RPMI7951 (cell line): ENCODE results near the gene ZFP36L2. TPM values are rescaled to one million over a fixed set of nuclear protein-coding genes. Genes with fewer than 3 reads are reported as not detected.

ENCODE experiments used
- DNase-seq: peaks from one replicate; pipeline ENCODE4 v3.0.0-alpha.2; 2012; ENCODE audit warnings: low read depth
- total RNA-seq: library from RNA; depleted of rRNA; stranded (reverse); fragments of >200 nt; shearing (Covaris generic); gene quantifications from 2 replicates; pipeline ENCODE4 v1.2.3, GENCODE V29; 2014

Gene ZFP36L2
- total RNA-seq, 1 experiment from 2014 or later, result 9.1 TPM

- no peak for DNase-seq
These were observed 22.2 kb upstream of the ZFP36L2 start for GRCh38 chr2:43248621-43249020.

GRCh38 chr2:43246641-43247040 is 20.2 kb upstream of the ZFP36L2 start:
- no peak for DNase-seq

GRCh38 chr2:43241558-43241957 is 15.2 kb upstream of the ZFP36L2 start:
- no peak for DNase-seq

GRCh38 chr2:43240766-43241150 is 14.4 kb upstream of the ZFP36L2 start:
- DNase-seq, result no peak

GRCh38 chr2:43239981-43240765 is 13.8 kb upstream of the ZFP36L2 start:
- no peak for DNase-seq

- no peak for DNase-seq
These were observed 12.4 kb upstream of the ZFP36L2 start for GRCh38 chr2:43238813-43239212.

GRCh38 chr2:43238176-43238575 is 11.8 kb upstream of the ZFP36L2 start:
- DNase-seq, result no peak

GRCh38 chr2:43233218-43234212 is 7.1 kb upstream of the ZFP36L2 start:
- no peak for DNase-seq

- no peak for DNase-seq
These were observed 4.8 kb upstream of the ZFP36L2 start for GRCh38 chr2:43230951-43231827.

- no peak for DNase-seq
These were observed 4.0 kb upstream of the ZFP36L2 start for GRCh38 chr2:43230351-43230885.

- DNase-seq, result peak; percentile 21
These were observed 2.6 kb upstream of the ZFP36L2 start for GRCh38 chr2:43228756-43229659.

GRCh38 chr2:43228321-43228751 is 1.9 kb upstream of the ZFP36L2 start:
- DNase-seq, result no peak

- DNase-seq, result no peak
These were observed 1.4 kb upstream of the ZFP36L2 start for GRCh38 chr2:43227830-43228281.

- peak; percentile 87 for DNase-seq
These were observed 786 bp upstream of the ZFP36L2 start for GRCh38 chr2:43226955-43227829.

GRCh38 chr2:43225788-43226557 is 433 bp downstream of the ZFP36L2 start:
- peak; percentile 79 for DNase-seq

GRCh38 chr2:43225093-43225787 is 1.2 kb downstream of the ZFP36L2 start:
- DNase-seq, result peak; percentile 64

- peak; percentile 60 for DNase-seq
These were observed 1.8 kb downstream of the ZFP36L2 start for GRCh38 chr2:43224571-43225092.
